Astrocyte (in vitro differentiated cells and primary cell): Measurements from ENCODE around the gene ABCC3. TPM values are rescaled to one million over a fixed set of nuclear protein-coding genes. Genes with fewer than 3 reads are reported as not detected.

Experiments
- DNase-seq: peaks from one replicate; pipeline ENCODE4 v3.0.0-alpha.2; 2010; ENCODE audit warnings: low read depth
- FAIRE-seq: peaks from 2 replicates; lab custom pipeline; 2011; peaks lifted over from hg19 to GRCh38; lab: Jason Lieb, UNC
- H2AFZ ChIP-seq: 2 replicates; pipeline ENCODE4 v1.6.0; 2012; ENCODE audit warnings: low read depth, low read length, inconsistent platforms
- H3K27ac ChIP-seq: 2 replicates; pipeline ENCODE4 v1.5.1; 2011; ENCODE audit warnings: low read depth, low read length, inconsistent platforms
- H3K27me3 ChIP-seq: 2 replicates; pipeline ENCODE4 v1.6.0; 2011; ENCODE audit warnings: low read length, inconsistent platforms; ENCODE audit not compliant: insufficient read depth
- H3K36me3 ChIP-seq: 2 replicates; pipeline ENCODE4 v1.5.1; 2011; ENCODE audit warnings: low read length, inconsistent platforms; ENCODE audit not compliant: insufficient read depth
- H3K4me1 ChIP-seq: 2 replicates; pipeline ENCODE4 v1.5.1; 2011; ENCODE audit warnings: low read length, inconsistent platforms; ENCODE audit not compliant: insufficient read depth
- H3K4me2 ChIP-seq: 2 replicates; pipeline ENCODE4 v1.6.0; 2012; ENCODE audit warnings: low read length, inconsistent platforms
- H3K4me3 ChIP-seq: 2 replicates; pipeline ENCODE4 v1.5.1; 2011; ENCODE audit warnings: low read depth, mild to moderate bottlenecking, low read length, inconsistent platforms; ENCODE audit not compliant: insufficient read depth
- H3K79me2 ChIP-seq: 2 replicates; pipeline ENCODE4 v1.6.0; 2012; ENCODE audit warnings: mild to moderate bottlenecking, low read length, inconsistent platforms; ENCODE audit not compliant: insufficient read depth
- H3K9ac ChIP-seq: 2 replicates; pipeline ENCODE4 v1.6.0; 2012; ENCODE audit warnings: mild to moderate bottlenecking, low read length, inconsistent platforms
- H3K9me3 ChIP-seq: 2 replicates; pipeline ENCODE4 v1.5.1; 2012; ENCODE audit warnings: low read depth, mild to moderate bottlenecking, low read length, inconsistent platforms; ENCODE audit not compliant: insufficient read depth
- H4K20me1 ChIP-seq: 2 replicates; pipeline ENCODE4 v1.6.0; 2012; ENCODE audit warnings: low read length, inconsistent platforms; ENCODE audit not compliant: insufficient read depth
- H3K27ac Mint-ChIP-seq: one replicate; pipeline ENCODE4 v1.8.0; 2021; ENCODE audit warnings: mild to moderate bottlenecking, mixed read lengths; ENCODE audit not compliant: unreplicated experiment
- H3K27me3 Mint-ChIP-seq: one replicate; pipeline ENCODE4 v1.8.0; 2021; ENCODE audit warnings: low read depth, mixed read lengths; ENCODE audit not compliant: unreplicated experiment
- H3K36me3 Mint-ChIP-seq: one replicate; pipeline ENCODE4 v1.8.0; 2021; ENCODE audit warnings: low read depth, mixed read lengths; ENCODE audit not compliant: unreplicated experiment
- H3K4me1 Mint-ChIP-seq: one replicate; pipeline ENCODE4 v1.8.0; 2021; ENCODE audit warnings: low read depth, mixed read lengths; ENCODE audit not compliant: unreplicated experiment
- H3K4me3 Mint-ChIP-seq: one replicate; pipeline ENCODE4 v1.8.0; 2021; ENCODE audit warnings: mild to moderate bottlenecking, moderate library complexity, mixed read lengths; ENCODE audit not compliant: unreplicated experiment
- H3K9me3 Mint-ChIP-seq: one replicate; pipeline ENCODE4 v1.8.0; 2021; ENCODE audit warnings: mild to moderate bottlenecking, mixed read lengths; ENCODE audit not compliant: unreplicated experiment
- EZH2 ChIP-seq: IDR thresholded peaks from 2 replicates; pipeline ENCODE4 v1.6.1; 2012; ENCODE audit warnings: mild to moderate bottlenecking, low read length, inconsistent platforms; ENCODE audit not compliant: insufficient read depth
- total RNA-seq: library from RNA; stranded (reverse); gene quantifications from 2 replicates; pipeline ENCODE4 v1.2.1, GENCODE V29; 2021
- TF ChIP-seq, protein P1 (sequence below): IDR thresholded peaks from 2 replicates; pipeline ENCODE4 v1.5.1; 2011; ENCODE audit warnings: low read depth, mild to moderate bottlenecking, inconsistent platforms, low read length, moderate library complexity; ENCODE audit not compliant: insufficient read depth

ABCC3 gene
- total RNA-seq, 1 donor from 2014 or later, result 0.41 TPM

DNA sequence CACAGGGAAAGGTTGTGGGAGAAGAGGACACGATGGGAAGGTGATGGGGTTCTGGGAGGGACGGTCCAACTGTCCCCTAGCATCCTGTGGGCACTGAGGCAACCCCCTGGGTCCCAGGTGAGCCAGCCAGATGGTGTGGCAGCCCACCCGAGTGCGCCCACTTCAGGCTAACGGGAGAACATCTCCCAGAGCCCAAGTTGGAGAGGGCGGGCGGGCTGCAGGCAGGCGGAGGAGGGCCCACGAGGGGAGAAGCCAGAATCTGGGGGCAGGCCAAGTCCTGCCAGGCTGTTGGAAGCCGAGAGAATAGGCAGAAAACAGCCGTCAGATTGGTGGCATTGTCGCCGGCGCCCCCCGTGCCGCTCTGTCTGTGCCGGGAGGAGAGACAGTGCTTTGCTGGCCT, 13.8 kb upstream of the ABCC3 start:
- peaks cover 39% of the 10 kb centered on the region for H3K27me3 Mint-ChIP-seq
- DNase-seq, result no peak
- H3K27me3 ChIP-seq, result peaks cover 3% of the 10 kb centered on the region
- no peaks in the 10 kb centered on the region for H3K36me3 ChIP-seq
- no peaks in the 10 kb centered on the region for H3K79me2 ChIP-seq
- H3K36me3 Mint-ChIP-seq, result no peaks in the 10 kb centered on the region
- no peak overlapping the region for H3K27ac Mint-ChIP-seq
- no peak overlapping the region for H3K4me2 ChIP-seq
- no peak overlapping the region for H3K27ac ChIP-seq
- no peak overlapping the region for H3K4me3 ChIP-seq
- no peak overlapping the region for H2AFZ ChIP-seq
- H3K9me3 Mint-ChIP-seq, result no peaks in the 10 kb centered on the region
- H3K4me1 Mint-ChIP-seq, result peaks cover 15% of the 10 kb centered on the region
- FAIRE-seq, result no peak
- no peaks in the 10 kb centered on the region for H4K20me1 ChIP-seq
- no peaks in the 10 kb centered on the region for H3K4me1 ChIP-seq
- H3K9ac ChIP-seq, result no peak overlapping the region
- no peak overlapping the region for H3K4me3 Mint-ChIP-seq
- H3K9me3 ChIP-seq, result no peaks in the 10 kb centered on the region
- TF ChIP-seq EZH2, result no peak
- TF ChIP-seq, protein P1, sequence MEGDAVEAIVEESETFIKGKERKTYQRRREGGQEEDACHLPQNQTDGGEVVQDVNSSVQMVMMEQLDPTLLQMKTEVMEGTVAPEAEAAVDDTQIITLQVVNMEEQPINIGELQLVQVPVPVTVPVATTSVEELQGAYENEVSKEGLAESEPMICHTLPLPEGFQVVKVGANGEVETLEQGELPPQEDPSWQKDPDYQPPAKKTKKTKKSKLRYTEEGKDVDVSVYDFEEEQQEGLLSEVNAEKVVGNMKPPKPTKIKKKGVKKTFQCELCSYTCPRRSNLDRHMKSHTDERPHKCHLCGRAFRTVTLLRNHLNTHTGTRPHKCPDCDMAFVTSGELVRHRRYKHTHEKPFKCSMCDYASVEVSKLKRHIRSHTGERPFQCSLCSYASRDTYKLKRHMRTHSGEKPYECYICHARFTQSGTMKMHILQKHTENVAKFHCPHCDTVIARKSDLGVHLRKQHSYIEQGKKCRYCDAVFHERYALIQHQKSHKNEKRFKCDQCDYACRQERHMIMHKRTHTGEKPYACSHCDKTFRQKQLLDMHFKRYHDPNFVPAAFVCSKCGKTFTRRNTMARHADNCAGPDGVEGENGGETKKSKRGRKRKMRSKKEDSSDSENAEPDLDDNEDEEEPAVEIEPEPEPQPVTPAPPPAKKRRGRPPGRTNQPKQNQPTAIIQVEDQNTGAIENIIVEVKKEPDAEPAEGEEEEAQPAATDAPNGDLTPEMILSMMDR, result no peak

DNA sequence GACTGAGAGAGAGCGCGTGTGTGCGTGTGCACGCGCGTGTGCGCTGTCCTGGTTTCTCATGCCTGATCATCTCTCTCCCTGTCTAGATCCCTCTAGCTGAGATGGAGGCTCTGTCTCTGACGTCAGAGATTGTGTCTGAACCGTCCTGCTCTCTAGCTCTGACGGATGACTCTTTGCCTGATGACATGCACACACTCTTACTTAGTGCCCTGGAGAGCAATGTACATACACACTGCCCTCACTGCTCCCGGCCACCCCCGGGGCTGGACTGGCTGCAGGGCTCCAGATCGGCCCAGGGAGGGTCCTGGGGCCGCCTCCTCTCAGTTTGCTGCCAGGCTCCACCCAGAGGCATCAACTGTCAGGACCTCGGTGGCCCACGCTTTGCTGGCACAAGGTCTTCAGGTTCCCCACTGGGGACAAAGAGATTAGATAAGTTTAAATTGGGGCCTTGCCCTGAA, 13.1 kb upstream of the ABCC3 start:
- FAIRE-seq, result no peak
- H3K9me3 Mint-ChIP-seq, result no peaks in the 10 kb centered on the region
- Histone ChIP-seq H2AFZ (peak overlapping the region; percentile 52), H3K4me1 (no peaks in the 10 kb centered on the region), H3K9me3 (no peaks in the 10 kb centered on the region), H3K9ac (no peak overlapping the region), H3K27me3 (peaks cover 3% of the 10 kb centered on the region), H3K36me3 (no peaks in the 10 kb centered on the region), H4K20me1 (no peaks in the 10 kb centered on the region), H3K79me2 (no peaks in the 10 kb centered on the region), H3K4me2 (no peak overlapping the region), H3K4me3 (no peak overlapping the region), H3K27ac (no peak overlapping the region)
- H3K4me3 Mint-ChIP-seq, result no peak overlapping the region
- peaks cover 15% of the 10 kb centered on the region for H3K4me1 Mint-ChIP-seq
- H3K27me3 Mint-ChIP-seq, result peaks cover 35% of the 10 kb centered on the region
- peak; percentile 31 for DNase-seq
- H3K27ac Mint-ChIP-seq, result peak overlapping the region; percentile 2
- TF ChIP-seq EZH2, result no peak
- TF ChIP-seq, protein P1, result no peak
- H3K36me3 Mint-ChIP-seq, result no peaks in the 10 kb centered on the region

DNA sequence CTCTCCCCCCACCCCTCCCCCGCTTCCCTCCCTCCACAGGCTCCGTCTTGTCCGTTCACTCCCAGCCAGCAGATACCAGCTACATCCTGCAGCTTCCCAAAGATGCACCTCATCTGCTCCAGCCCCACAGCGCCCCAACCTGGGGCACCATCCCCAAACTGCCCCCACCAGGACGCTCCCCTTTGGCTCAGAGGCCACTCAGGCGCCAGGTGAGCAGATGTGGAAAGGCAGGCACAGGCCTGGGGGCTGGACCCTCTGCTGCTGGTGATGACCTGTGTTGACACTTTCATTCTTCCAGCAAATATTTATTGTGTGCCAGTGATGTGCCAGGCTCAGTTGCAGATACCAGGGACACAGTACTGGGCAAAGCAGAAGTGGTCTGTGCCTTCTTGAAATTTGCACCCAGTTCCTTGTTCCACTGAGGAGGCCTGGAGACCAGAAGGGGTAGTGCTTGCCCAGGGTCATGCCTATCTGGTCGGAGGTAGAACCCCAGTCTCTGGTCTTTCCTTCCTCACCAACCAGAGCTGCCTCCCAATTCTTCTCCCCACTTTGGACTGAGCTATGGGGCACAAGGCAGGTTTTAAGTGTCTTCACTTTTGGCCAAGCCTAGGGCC, 10.3 kb upstream of the ABCC3 start:
- Histone ChIP-seq H3K4me3 (no peak overlapping the region), H2AFZ (no peak overlapping the region), H3K4me2 (no peak overlapping the region), H3K9ac (no peak overlapping the region), H4K20me1 (no peaks in the 10 kb centered on the region), H3K27me3 (peaks cover 6% of the 10 kb centered on the region), H3K79me2 (no peaks in the 10 kb centered on the region), H3K9me3 (no peaks in the 10 kb centered on the region), H3K27ac (no peak overlapping the region), H3K4me1 (no peaks in the 10 kb centered on the region), H3K36me3 (no peaks in the 10 kb centered on the region)
- no peaks in the 10 kb centered on the region for H3K9me3 Mint-ChIP-seq
- H3K4me1 Mint-ChIP-seq, result peaks cover 13% of the 10 kb centered on the region
- no peaks in the 10 kb centered on the region for H3K36me3 Mint-ChIP-seq
- FAIRE-seq, result no peak
- TF ChIP-seq, protein P1, result no peak
- TF ChIP-seq EZH2, result no peak
- no peak overlapping the region for H3K27ac Mint-ChIP-seq
- peaks cover 37% of the 10 kb centered on the region for H3K27me3 Mint-ChIP-seq
- DNase-seq, result no peak
- H3K4me3 Mint-ChIP-seq, result no peak overlapping the region
